Testis (tissue), 3 donors: ENCODE data around the gene MAN2A1. TPM values are rescaled to one million over a fixed set of nuclear protein-coding genes. Genes with fewer than 3 reads are reported as not detected.

Source experiments
- DNase-seq: peaks from one replicate; pipeline ENCODE4 v3.0.0-alpha.2; 2019
- H3K27ac ChIP-seq, 2 donors: fragments of 200-600 bp; sonication (generic); one replicate each; pipeline ENCODE4 v1.5.1; 2019
- H3K27me3 ChIP-seq: fragments of 200-600 bp; sonication (generic); one replicate; pipeline ENCODE4 v1.5.1; 2019
- H3K36me3 ChIP-seq: fragments of 200-600 bp; sonication (generic); one replicate; pipeline ENCODE4 v1.5.1; 2017; ENCODE audit warnings: low read depth; ENCODE audit errors: missing control alignments
- H3K4me1 ChIP-seq: fragments of 200-600 bp; sonication (generic); one replicate; pipeline ENCODE4 v1.5.1; 2019
- H3K4me3 ChIP-seq, 2 donors: fragments of 200-600 bp; sonication (generic); one replicate each; pipeline ENCODE4 v1.5.1; 2017 to 2019
- H3K9me3 ChIP-seq: fragments of 200-600 bp; sonication (generic); one replicate; pipeline ENCODE4 v1.5.1; 2017
- CTCF ChIP-seq, 3 experiments: fragments of 450-650 bp in 2 of 3; fragments of 200-600 bp in 1 of 3; sonication (generic) in 1 of 3; IDR thresholded peaks; one replicate each; pipeline ENCODE4 v1.5.1; 2016 to 2019; ENCODE audit warnings: antibody characterized with exemption in 3 of 3, mild to moderate bottlenecking in 2 of 3, moderate library complexity in 1 of 3
- POLR2A ChIP-seq: fragments of 450-650 bp; IDR thresholded peaks from one replicate; pipeline ENCODE4 v1.6.1; 2017; ENCODE audit warnings: antibody characterized with exemption, mild to moderate bottlenecking, moderate library complexity
- WGBS, 2 donors: methylation state at CpG; one replicate each; pipeline ENCODE4 v1.1.5; 2018; 5-methylcytosine and 5-hydroxymethylcytosine counted together
- intact Hi-C: fragments of 100-400 bp; cut with DNase I; formaldehyde crosslinking; loops from one replicate; pipeline ENCODE4 v1.15.1; 2023; ENCODE audit warnings: low total_unique reads
- polyA plus RNA-seq: library from polyadenylated mRNA; stranded (reverse); fragments of 350-450 nt; fragmentation: Illumina TruSeq; extraction: RNeasy Lipid Tissue Mini Kit (QIAGEN cat#74804); gene quantifications from one replicate; pipeline ENCODE4 v1.2.3, GENCODE V29; 2014; ENCODE audit warnings: low read depth, low replicate concordance; ENCODE audit not compliant: insufficient read depth
- total RNA-seq, 2 donors: library from RNA; depleted of rRNA; stranded (reverse); fragments of >200 nt; gene quantifications; one replicate each; pipeline ENCODE4 v1.2.3, GENCODE V29; 2016

MAN2A1 gene
- total and polyA plus RNA-seq, 3 donors from 2014 or later = 36.0 to 80.5 (median 55.6) TPM

GRCh38 chr5:109693535-109694400 is 4.0 kb downstream of the MAN2A1 start:
- Histone ChIP-seq H3K27ac (no peak overlapping the region), H3K9me3 (no peaks in the 10 kb centered on the region), H3K36me3 (no peaks in the 10 kb centered on the region), H3K4me1 (peaks cover 16% of the 10 kb centered on the region), H3K4me3 (no peak overlapping the region), H3K27me3 (no peaks in the 10 kb centered on the region)
- TF ChIP-seq CTCF (IDR thresholded peaks at IDR 0.05) (no peak), POLR2A (no peak)
- intact Hi-C loops = no loop called here
- WGBS, 2 donors = 74 to 79% methylated on average over 6 of the region's 6 CpGs
- DNase-seq = no peak

GRCh38 chr5:109694451-109694891 is 4.7 kb downstream of the MAN2A1 start:
- H3K36me3 ChIP-seq = no peaks in the 10 kb centered on the region
- peaks cover 16% of the 10 kb centered on the region for H3K4me1 ChIP-seq
- intact Hi-C loops = no loop called here
- WGBS, 2 donors = 87 to 90% methylated on average over 1 of the region's 1 CpG
- DNase-seq = no peak
- TF ChIP-seq POLR2A (no peak), CTCF (IDR thresholded peaks at IDR 0.05) (no peak)
- no peak overlapping the region for H3K4me3 ChIP-seq
- H3K27ac ChIP-seq = no peak overlapping the region
- H3K27me3 ChIP-seq = no peaks in the 10 kb centered on the region
- no peaks in the 10 kb centered on the region for H3K9me3 ChIP-seq

GRCh38 chr5:109695005-109695926 is 5.5 kb downstream of the MAN2A1 start:
- DNase-seq = no peak
- TF ChIP-seq POLR2A (no peak), CTCF (IDR thresholded peaks at IDR 0.05) (no peak)
- 38 to 44% methylated on average over 1 of the region's 1 CpG for WGBS, 2 donors
- H3K36me3 ChIP-seq = no peaks in the 10 kb centered on the region
- no peaks in the 10 kb centered on the region for H3K9me3 ChIP-seq
- H3K27me3 ChIP-seq = no peaks in the 10 kb centered on the region
- no peak overlapping the region for H3K4me3 ChIP-seq
- peaks cover 16% of the 10 kb centered on the region for H3K4me1 ChIP-seq
- intact Hi-C loops = no loop called here
- peak overlapping the region in 1 of 2 donors; percentile 46 for H3K27ac ChIP-seq

DNA sequence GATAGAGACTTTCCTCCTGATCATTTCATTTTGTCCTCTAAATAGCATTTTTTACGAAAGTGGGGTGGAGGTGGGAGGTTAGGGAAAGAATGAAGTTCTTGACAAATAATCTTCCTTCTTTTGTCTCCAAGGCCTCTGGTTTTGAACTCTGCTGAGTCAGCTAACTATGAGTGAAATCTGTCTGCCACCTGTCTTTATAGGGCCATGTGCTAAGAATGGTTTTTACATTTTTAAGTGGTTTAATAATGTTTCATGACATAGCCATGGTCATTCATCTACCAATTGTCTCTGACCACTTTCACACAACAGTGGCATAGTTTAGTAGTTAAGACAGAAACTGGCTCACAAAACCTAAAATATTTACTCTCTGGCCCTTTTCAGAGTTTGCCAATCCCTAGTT is 7.6 kb downstream of the MAN2A1 start:
- no peak for TF ChIP-seq CTCF (IDR thresholded peaks at IDR 0.05)
- TF ChIP-seq POLR2A = no peak
- intact Hi-C loops = no loop called here
- no peaks in the 10 kb centered on the region for H3K36me3 ChIP-seq
- no peak for DNase-seq
- no peaks in the 10 kb centered on the region for H3K27me3 ChIP-seq
- H3K27ac ChIP-seq = no peak overlapping the region
- H3K4me3 ChIP-seq = no peak overlapping the region
- H3K4me1 ChIP-seq = peaks cover 5% of the 10 kb centered on the region
- 68 to 70% methylated on average over 1 of the region's 1 CpG for WGBS, 2 donors
- no peaks in the 10 kb centered on the region for H3K9me3 ChIP-seq
